ENCODE data around the gene FLVCR2.
"Not testable (repeated sequence)": the region's sequence is repeated elsewhere in the genome, so short reads cannot be mapped to it uniquely, and the experiment has no call there.

Gene FLVCR2

GRCh38 chr14:75673345-75674035, 95.1 kb downstream of the FLVCR2 start:
- no peak for TF ChIP-seq CTCF (conservative IDR thresholded peaks at IDR 0.05; ENCODE audit: low read depth, low read length)
- no peak for DNase-seq (ENCODE audit: low read depth)
- no peak overlapping the region for H3K4me3 ChIP-seq (ENCODE audit: low read depth, low read length)

- DNase-seq (ENCODE audit: low read depth): peak; percentile 41
- H3K4me3 ChIP-seq (ENCODE audit: low read depth, low read length): no peak overlapping the region
- peak; percentile 46 for TF ChIP-seq CTCF (conservative IDR thresholded peaks at IDR 0.05; ENCODE audit: low read depth, low read length)
These were observed 97.0 kb downstream of the FLVCR2 start for GRCh38 chr14:75675265-75675960.

GRCh38 chr14:75685910-75686309, 107.5 kb downstream of the FLVCR2 start:
- DNase-seq (ENCODE audit: low read depth): no peak
- TF ChIP-seq CTCF (conservative IDR thresholded peaks at IDR 0.05; ENCODE audit: low read depth, low read length): no peak
- no peak overlapping the region for H3K4me3 ChIP-seq (ENCODE audit: low read depth, low read length)

GRCh38 chr14:75689012-75689411, 110.6 kb downstream of the FLVCR2 start:
- H3K4me3 ChIP-seq (ENCODE audit: low read depth, low read length): no peak overlapping the region
- no peak for TF ChIP-seq CTCF (conservative IDR thresholded peaks at IDR 0.05; ENCODE audit: low read depth, low read length)
- DNase-seq (ENCODE audit: low read depth): peak; percentile 76

GRCh38 chr14:75690010-75690409, 111.6 kb downstream of the FLVCR2 start:
- TF ChIP-seq CTCF (conservative IDR thresholded peaks at IDR 0.05; ENCODE audit: low read depth, low read length): no peak
- DNase-seq (ENCODE audit: low read depth): peak; percentile 54
- no peak overlapping the region for H3K4me3 ChIP-seq (ENCODE audit: low read depth, low read length)

GRCh38 chr14:75695025-75695424, 116.6 kb downstream of the FLVCR2 start:
- DNase-seq (ENCODE audit: low read depth); H3K4me3 ChIP-seq (ENCODE audit: low read depth, low read length): not testable (repeated sequence)

GRCh38 chr14:75697386-75697785, 119.0 kb downstream of the FLVCR2 start:
- no peak for DNase-seq (ENCODE audit: low read depth)
- no peak for TF ChIP-seq CTCF (conservative IDR thresholded peaks at IDR 0.05; ENCODE audit: low read depth, low read length)
- H3K4me3 ChIP-seq (ENCODE audit: low read depth, low read length): no peak overlapping the region
